NCI-H187 (cell line): ENCODE results near the gene COPS4.
"Not testable (repeated sequence)": the region's sequence is repeated elsewhere in the genome, so short reads cannot be mapped to it uniquely, and the experiment has no call there.

ENCODE experiments used
- DNase-seq, 2 experiments: peaks; one replicate each; lab custom pipeline; 2025; lab: John Stamatoyannopoulos, UW

Gene COPS4

DNA sequence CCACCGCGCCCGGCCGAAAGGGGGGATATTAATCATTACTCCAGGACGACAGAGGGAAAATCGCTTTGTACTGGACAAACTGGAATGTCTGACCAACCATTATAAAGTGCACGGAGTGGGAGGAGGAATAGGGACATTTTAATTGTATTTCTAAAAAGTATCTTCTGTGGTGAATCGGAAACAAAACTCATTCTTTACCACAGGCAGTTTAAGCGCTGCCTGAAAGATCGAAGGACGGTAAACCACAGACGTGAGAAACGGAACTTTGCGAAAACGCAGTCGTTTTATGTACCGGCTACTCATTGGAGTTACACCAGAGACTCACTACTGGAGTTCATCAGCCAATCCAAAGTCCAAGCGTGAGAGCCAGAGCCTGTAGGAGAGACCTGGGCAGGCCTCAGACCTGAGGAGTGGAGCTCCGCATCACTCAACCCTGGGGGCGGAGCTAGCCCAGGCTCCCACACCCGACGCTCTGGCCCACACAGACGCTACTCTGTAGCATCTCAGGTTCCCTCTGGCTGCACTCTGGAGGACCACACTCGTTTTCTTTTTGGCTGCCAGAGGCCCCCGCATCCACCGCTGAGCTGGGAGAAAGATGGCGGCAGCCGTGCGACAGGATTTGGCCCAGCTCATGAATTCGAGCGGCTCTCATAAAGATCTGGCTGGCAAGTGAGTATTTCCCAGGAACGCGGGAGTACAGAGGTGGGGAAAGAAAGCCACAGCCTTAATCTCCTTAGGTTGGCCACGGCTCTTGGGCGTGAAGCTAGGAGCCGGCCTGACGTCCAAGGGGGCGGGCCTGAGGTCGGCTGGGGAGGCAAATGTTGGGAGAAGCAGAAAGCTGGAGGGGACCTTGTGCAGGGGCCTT, at the start of gene COPS4:
Gene COPS4, plus strand, starts transcription at position 554 of the 865 bp plus-strand sequence. Its CDS starts 42 bp downstream, at position 596.
- peak; percentile 98 to 99 for DNase-seq

DNA sequence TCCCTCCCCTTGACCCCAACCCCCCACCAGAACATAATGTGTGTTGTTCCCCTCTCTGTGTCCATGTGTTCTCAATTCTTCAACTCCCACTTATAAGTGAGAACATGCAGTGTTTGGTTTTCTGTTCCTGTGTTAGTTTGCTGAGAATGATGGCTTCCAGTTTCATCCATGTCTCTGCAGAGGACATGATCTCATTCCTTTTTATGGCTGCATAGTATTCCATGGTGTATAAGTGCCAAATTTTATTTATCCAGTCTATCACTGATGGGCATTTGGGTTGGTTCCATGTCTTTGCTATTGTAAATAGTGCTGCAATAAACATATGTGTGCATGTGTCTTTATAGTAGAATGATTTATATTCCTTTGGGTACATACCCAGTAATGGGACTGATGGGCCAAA, 47.5 kb upstream of the COPS4 start:
- not testable (repeated sequence) for DNase-seq

DNA sequence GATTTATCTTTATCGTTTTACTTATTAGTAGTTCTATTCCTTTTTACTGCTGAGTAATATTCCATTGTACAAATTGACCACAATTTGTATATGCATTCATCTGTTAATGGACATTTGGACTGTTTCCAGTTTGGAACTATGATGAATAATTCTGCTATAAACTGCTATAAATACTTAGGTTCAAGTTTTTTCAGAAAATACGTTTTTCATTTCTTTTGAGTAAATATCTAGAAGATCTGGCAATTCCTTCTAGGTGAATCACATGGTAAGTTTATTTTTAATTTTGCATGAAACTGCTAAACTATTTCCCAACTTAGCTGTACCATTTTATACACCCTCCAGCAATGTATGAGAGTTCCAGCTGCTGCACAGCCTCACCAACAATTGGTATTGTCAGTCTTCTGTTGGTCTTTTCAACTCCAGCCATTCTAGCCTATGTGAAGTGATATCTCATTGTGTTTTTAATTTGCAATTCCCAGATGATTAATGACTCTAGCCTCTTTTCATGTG, 46.6 kb upstream of the COPS4 start:
- DNase-seq: no peak

DNA sequence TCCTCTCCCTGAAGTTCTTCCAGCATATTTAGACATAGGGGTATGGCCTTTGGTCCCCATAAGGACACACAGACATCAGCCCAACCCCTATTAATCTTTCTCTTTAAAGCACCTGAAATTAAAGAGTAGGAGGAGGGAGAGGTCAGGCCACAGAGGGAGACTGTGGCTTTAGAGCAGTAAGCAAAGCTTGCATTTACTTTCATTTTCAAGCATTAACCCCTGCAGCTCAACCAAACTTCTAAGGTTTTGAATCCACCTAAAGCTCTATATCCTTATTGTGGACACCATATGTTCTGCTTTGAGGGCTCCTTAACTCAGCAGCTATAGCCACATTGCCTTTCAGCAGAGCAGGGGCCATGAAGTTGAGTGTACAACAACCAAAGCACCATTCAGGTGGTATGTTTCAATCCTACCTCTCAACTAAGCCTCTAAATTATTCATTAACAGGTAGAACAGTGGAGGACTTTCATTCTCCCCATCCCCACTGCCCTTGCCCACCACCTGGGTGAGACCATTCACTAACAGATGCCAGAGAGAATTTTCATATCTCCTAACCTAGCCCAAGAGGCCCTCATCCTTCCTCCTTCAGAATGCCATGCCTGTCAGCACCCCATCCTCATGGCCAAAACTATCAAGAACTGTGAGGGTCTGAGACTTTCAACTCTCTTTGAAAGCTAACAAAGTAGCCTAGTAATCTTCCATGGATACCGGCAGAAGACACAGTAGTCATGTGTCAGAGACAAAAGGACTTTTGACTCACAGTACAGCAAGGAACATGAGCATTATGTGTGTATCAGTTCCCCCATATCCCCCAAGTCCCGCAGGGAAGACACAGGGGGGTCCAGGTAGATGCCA, 45.2 kb upstream of the COPS4 start:
- no peak for DNase-seq

DNA sequence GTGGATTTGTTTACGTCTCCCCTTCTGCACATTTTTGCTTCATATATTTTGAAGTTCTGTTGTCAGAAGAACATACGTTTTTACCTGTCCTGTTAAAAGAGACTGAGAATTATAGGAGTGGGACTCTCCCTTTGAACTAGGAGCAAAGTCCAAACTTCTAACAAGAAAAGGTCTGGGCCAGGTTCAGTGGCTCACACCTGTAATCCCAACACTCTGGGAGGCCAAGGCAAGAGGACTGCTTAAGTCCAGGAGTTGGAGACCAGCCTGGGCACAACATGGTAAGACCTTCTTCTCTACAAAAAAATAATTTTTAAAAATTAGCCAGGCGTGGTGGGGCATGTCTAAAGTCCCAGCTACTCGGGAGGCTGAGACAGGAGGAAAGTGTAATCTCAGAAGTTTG, 40.1 kb upstream of the COPS4 start:
- DNase-seq: no peak

DNA sequence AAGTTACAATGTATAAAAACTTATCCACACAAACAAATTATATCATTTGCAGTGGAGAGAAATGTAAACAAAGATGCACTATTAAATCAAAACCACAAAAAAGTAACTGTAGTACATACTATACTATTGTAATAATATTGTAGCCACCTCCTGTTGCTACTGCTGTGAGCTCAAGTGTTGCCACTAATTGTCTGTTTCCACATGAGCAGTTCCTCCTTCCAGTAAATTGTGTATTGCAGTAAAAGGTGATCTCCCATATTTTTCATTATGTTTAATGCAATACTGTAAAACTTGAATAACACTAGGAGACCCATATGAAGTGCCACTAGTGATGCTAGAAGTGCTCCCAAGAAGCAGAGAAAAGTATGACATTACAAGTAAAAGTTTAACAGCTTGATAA, 36.1 kb upstream of the COPS4 start:
- no peak for DNase-seq

DNA sequence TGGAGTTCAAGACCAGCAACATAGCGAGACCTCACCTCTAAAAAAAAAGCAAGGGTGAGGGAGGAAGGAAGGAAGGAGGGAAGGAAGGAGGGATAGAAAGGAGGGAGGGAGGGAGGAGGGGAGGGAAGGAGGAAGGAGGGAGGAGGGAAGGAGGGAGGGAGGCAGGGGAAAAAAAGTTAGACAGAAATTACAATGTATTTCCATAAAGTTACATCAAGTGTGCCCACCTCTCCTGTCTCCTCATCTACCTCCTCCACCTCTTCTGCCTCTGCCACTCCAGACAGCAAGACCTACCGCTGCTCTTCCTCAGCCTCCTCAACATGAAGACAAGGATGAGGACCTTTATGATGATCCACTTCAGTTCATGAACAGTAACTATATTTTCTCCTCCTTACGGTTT, 32.7 kb upstream of the COPS4 start:
- no peak for DNase-seq

DNA sequence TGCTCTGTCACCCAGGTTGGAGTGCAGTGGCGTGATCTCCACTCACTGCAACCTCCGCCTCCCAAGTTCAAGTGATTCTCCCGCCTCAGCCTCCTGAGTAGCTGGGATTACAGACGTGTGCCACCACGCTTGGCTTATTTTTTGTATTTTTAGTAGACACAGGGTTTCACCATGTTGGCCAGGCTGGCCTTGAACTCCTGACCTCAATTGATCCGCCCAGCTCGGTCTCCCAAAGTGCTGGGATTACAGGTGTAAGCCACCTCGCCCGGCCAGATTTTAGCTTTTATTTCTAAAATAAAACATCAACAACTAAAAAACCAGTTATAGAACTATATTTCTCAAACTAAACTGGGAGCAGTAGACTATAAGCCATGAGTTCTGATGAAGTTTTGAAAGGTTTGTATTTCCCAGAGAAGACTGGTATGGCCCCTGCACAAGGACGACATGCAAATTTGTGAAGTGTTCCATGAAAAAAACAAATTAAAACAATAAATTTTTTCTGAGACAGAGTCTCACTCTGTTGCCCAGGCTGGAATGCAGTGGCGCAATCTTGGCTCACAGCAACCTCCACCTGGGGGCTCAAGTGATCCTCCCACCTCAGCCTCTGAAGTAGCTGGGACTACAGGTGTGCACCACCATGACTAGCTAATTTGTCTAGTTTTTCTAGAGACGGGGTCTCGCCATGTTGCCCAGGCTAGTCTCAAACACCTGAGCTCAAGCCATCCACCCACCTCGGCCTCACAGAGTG, 31.8 kb upstream of the COPS4 start:
- DNase-seq: not testable (repeated sequence)

DNA sequence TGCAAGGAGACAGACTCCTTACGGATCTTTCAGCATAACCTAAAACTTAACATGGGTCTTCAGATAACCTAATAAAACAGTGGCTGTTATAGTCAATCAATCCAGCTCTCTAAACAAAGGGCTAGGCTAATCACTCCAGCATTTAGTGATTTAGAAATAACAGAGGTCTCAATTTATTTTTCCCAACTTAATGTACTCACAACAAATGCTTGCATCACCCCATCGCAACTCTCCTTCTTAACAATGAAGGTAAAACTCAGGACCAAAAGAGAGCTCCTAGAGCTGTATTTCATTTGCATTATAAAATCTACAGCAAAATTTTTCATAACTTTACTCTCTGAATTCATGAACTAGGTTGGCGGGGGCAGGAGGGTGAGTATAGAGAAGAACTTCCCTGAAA, 25.5 kb upstream of the COPS4 start:
- DNase-seq: no peak

DNA sequence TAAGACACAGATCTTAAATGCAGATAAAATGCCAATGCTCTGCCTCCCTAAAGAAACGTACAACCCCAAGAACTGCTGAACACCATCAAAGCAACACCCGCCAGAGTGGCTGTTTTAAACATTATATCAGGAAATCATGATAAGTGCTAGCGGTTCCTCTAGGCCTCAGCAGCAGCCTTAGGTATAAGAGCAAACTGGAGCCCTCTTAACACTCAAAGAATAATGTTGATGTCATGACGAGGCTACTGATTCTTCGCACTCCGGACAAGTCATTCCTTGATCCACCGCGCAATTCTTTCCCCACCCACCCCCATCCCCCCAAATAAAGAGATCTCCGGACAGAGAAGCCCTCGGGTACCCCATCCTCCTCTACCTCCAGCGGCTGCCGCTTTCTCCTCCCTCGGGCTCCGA, 24.9 kb upstream of the COPS4 start:
- DNase-seq: no peak

DNA sequence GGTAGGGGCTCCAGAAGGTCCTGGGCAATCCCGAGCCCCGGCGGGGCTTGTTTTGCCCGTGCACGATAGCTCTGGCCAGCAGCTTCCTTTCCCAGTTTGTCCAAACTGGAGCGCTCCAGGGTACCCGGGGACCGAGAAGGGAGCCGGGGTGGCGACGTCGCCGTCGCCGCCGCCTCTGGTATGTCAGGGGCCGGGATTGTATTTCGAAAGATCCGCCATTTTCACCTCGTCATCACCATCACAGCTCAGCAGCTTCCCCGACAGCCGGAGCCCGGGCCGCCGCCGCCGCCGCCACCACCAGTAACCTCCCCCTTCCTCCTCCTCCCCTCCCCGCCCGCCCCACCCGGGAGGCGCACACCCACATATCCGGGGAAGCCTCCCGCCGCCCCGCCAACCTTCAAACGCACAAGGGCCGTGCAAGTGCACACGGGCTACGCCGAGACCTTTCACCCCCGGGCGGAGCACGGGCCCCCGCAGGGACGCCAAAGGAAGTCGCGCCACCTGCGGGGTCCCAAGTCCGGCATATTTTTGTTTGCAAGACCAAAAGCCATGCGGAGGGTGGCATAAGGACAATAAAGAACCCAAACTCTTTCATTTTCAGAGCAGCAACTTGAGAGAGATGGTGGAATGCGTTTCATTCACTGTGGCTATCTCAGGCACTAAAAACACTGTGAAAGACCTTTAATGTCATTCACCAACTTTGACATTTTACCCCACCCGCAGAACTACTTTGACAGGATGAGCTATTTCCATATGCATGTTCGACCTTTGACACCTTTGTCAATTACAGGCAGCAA, 24.3 kb upstream of the COPS4 start, which contains the start of gene LIN54:
Gene LIN54, minus strand, starts transcription at position 302 of the 797 bp plus-strand sequence. CDS start 25,979 bp downstream, outside the sequence.
- DNase-seq: peak; percentile 28 to 63

DNA sequence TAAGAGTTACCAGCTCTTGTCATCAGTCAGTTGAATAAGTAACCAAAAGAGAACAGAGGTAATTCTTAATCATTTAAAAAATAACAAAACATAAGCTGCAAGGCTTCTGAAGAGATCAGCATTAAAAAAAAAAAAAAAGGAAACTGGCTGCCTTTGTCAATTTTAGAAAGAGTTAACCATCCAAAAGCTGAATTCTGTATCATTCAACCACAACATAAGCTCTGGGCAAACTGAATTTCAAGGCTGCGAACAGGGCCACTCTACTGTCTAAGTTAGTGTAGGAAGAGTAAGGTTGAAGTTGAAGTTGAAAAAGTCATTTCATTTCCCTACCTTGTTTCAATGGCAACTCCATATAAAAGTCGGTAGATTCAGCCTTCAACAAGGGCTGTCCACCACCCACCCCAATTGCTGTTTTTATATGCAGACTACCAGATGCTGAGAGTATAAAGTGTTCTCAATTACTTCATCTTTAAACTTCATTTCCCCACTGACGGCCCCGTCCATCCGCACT, 23.2 kb upstream of the COPS4 start:
- DNase-seq: no peak

DNA sequence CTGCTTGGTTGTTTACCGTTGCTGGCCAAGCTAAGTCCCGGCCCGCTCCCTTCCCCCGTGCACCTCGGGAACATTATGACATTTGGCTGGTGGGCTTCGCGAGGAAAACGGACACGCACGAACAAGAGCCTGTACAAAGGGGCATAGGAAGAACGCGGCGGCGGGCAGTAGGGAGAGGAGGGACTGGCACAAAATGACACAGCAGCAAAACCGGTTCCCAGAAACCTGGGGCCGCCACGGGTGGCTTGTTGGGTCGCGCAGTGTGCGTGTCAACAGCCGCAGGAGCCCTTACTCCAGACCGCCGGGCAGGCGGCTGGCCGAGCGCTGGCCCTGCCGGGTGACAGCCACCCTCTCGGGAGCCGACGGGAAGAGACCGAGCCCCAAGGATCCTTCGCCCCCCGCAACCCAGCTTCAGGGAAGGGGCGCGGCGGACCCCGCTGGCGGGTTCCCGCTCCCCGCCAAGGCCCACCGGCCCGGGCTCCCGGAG, 22.7 kb upstream of the COPS4 start:
- DNase-seq: no peak

DNA sequence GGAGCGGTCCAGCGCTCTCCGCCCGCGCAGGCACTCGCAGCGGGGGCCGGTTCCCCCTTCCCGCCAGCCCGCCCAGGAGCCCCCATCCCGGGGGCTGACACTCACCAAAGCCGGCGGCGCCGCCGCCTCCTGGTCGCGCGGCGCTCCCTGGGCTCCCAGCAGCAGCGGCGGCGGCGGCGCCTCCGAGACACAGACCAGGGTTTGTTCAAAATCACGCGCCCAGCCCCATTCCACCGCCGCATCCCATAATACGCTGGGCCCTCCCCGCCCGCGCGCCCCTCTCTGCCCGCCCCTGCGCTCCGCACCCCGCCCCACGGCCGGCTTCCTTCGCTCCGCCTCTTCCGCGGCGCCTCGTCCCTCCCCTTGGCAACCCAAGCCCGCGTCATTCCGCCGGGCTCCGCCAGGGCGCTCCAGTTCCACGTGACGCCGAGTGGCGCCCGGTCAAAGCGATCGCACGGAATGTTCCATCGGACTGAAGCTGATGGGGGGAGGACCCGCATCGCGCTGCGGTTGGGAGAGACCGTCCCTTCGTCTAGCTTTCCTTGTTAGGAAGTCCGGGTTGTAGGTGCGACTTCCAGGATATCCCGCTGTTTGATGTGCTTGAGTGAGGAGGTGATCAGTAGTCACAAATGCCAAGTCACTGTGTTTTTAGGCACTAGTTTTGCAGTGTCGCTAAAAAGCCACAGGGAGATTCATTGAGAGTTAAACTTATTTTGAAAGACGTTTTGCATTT, 22.1 kb upstream of the COPS4 start:
- peak; percentile 98 for DNase-seq

DNA sequence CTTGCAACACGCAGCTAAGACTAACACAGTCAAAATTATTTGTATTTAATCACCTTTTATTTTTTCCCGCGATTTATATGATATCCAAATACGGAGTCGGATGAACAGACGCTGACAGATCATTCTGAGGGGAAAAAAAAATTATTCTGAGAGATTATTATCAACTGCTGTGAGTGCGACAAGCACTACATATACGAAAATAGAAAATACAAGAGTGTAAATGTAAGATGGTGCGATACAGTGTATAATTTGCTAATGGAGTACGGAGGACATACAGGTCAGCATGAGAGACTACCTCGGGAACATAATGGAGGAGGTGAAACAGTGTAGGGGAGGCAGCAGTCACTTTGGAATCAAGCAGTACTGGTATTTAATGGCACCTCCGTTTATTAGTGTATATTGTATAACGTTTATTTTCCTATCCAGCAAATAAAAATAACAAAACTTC, 21.5 kb upstream of the COPS4 start:
- DNase-seq: peak in 1 of 2 experiments; percentile 42

DNA sequence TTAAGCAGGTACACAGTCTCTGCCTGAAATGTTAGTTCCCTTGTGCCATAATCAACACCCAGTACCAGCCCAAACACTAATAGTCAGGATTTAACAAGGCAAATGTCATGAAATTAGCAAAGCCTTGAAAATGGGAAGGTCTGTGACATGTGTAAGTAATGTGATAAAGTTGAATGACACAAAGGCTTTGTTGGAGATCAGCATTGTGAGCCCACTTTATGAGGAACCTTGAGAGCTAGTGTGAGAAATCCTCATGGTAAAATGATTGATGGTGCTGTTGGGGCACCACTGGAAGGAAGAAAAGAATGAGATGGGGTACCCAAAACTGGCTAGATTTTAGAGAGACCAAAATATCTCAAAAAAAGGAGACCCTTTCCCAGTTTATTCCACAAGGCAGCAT, 21.1 kb upstream of the COPS4 start:
- DNase-seq: peak in 1 of 2 experiments; percentile 36

DNA sequence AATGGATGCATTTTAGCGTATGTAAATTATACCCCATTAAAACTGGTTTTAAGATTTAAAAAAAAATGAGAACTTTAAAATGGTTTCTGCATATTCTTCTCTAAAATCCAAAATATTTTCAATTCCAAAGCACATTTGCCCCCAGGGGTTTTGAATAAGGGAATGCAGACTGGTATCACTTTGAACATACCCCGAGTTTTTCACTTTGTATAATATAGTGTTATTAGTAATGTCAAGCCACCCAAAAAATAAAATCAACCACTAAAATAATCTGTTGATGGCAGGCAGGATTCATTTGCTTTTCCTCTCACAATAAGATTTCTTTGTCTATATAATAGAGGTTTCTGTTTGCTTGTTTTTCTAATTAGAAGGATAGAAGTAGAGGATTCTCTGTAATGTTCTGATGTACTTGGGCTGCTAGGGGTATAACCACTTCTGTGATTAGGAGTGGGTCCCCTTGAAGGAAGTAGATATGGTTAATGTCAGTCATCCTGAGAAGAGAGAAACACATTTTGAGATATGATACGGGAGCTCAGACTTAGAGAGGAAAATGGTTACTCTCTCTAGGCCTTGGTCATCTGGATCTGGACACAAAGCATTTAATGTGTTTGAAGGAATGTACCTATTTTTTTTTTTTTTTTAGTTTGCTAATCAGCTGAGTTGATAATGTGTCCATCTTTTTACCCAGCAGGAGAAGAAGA, 15.0 kb upstream of the COPS4 start:
- no peak for DNase-seq

DNA sequence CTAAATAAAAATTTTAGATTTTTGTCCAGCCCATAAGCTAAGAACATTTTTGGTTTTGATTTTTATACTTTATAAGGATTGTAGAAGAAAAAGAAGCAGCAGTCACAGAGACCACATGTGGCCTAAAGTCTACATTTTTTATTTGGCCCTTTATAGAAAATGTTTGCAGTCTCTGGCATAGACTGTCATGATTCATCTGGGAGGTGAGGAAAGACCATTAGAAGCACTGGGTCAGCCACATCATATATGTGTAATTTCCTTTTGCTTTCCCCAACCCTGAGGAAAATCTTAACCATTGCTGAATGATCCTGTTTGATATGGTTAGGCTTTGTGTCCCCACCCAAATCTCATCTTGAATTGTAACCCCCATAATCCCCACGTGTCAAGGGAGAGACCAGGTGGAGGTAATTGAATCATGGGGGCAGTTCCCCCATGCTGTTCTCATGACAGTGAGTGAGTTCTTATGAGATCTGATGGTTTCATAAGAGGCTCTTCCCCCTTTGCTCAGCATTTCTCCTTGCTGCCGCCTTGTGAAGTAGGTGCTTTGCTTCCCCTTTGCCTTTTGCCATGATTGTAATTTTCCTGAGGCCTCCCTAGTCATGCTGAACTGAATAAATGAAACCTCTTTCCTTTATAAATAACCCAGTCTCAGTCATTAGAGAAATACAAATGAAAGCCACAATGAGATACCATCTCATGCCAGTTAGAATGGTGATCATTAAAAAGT, 12.1 kb upstream of the COPS4 start:
- DNase-seq: no peak
